Endothelial cell of umbilical vein (primary cell): ENCODE results near the gene GRIFIN. TPM values are rescaled to one million over a fixed set of nuclear protein-coding genes. Genes with fewer than 3 reads are reported as not detected.

Experiments used
- BruUV-seq: library from RNA; stranded (reverse); fragments of 400-500 nt; replicated peaks from 2 replicates; lab custom pipeline; 2021; lab: Mats Ljungman, UMichigan
- CTCF ChIA-PET: fragments of 300-600, 350-600 bp; sonication (Branson Sonifier 250); formaldehyde crosslinking; loops from one replicate; lab custom pipeline; 2021; ENCODE audit warnings: antibody characterized with exemption, inconsistent platforms; lab: Charles Lee
- POLR2A ChIA-PET: fragments of 300-600, 350-600 bp; sonication (Branson Sonifier 250); formaldehyde crosslinking; loops from one replicate; lab custom pipeline; 2021; ENCODE audit warnings: antibody characterized with exemption, inconsistent platforms; lab: Charles Lee
- DNase-seq: peaks from one replicate; pipeline ENCODE4 v3.0.0-alpha.2; 2011; ENCODE audit warnings: low read depth, low spot score
- FAIRE-seq: peaks from 2 replicates; lab custom pipeline; 2011; peaks lifted over from hg19 to GRCh38; lab: Jason Lieb, UNC
- H2AFZ ChIP-seq: 2 replicates; pipeline ENCODE4 v1.6.0; 2012; ENCODE audit warnings: low read depth, low read length, control low read depth, inconsistent platforms
- H3K27ac ChIP-seq: 2 replicates; pipeline ENCODE4 v1.5.1; 2011; ENCODE audit warnings: low read depth, mild to moderate bottlenecking, control low read depth, low read length, moderate library complexity; ENCODE audit not compliant: insufficient read depth
- H3K27me3 ChIP-seq, 2 experiments: 2 replicates each; pipeline versions ENCODE4 v1.6.0 to v1.6.1; 2011; ENCODE audit warnings: low read length in 2 of 2, mixed read lengths in 1 of 2; ENCODE audit not compliant: control insufficient read depth in 2 of 2, insufficient read depth in 2 of 2
- H3K36me3 ChIP-seq, 2 experiments: 2 replicates in 1 of 2; 3 replicates in 1 of 2; pipeline ENCODE4 v1.5.1; 2011; ENCODE audit warnings: low read length in 2 of 2, mild to moderate bottlenecking in 1 of 2, moderate library complexity in 1 of 2; ENCODE audit not compliant: control insufficient read depth in 2 of 2, insufficient read depth in 2 of 2; ENCODE audit errors: extremely low read depth in 1 of 2
- H3K4me1 ChIP-seq: 3 replicates; pipeline ENCODE4 v1.5.1; 2011; ENCODE audit warnings: mild to moderate bottlenecking, low read length; ENCODE audit not compliant: control insufficient read depth, insufficient read depth; ENCODE audit errors: extremely low read depth
- H3K4me2 ChIP-seq: 2 replicates; pipeline ENCODE4 v1.6.1; 2011; ENCODE audit warnings: low read length, control low read depth, mixed read lengths; ENCODE audit not compliant: insufficient read depth
- H3K4me3 ChIP-seq, 3 experiments: fragments of 200-600 bp in 1 of 3; sonication (generic), shearing (Covaris generic) in 1 of 3; replicated peaks in 1 of 3; 2 replicates each; pipeline ENCODE4 v1.5.1; 2011 to 2016; ENCODE audit warnings: control low read depth in 3 of 3, low read length in 3 of 3, mild to moderate bottlenecking in 2 of 3, inconsistent platforms in 1 of 3, low read depth in 1 of 3, moderate library complexity in 1 of 3; ENCODE audit not compliant: insufficient read depth in 1 of 3
- H3K79me2 ChIP-seq: 2 replicates; pipeline ENCODE4 v1.6.0; 2012; ENCODE audit warnings: low read length, inconsistent platforms; ENCODE audit not compliant: control insufficient read depth, insufficient read depth
- H3K9ac ChIP-seq: replicated peaks from 2 replicates; pipeline ENCODE3; 2011; ENCODE audit warnings: low read length, control low read depth; ENCODE audit not compliant: insufficient read depth; ENCODE audit errors: extremely low read depth
- H3K9me1 ChIP-seq: replicated peaks from 3 replicates; pipeline ENCODE4 v1.6.0; 2011; ENCODE audit warnings: mild to moderate bottlenecking, low read length; ENCODE audit not compliant: control insufficient read depth, insufficient read depth; ENCODE audit errors: extremely low read depth
- H3K9me3 ChIP-seq: replicated peaks from 2 replicates; pipeline ENCODE4 v1.5.1; 2012; ENCODE audit warnings: low read length, inconsistent platforms; ENCODE audit not compliant: control insufficient read depth, insufficient read depth
- H4K20me1 ChIP-seq: replicated peaks from 2 replicates; pipeline ENCODE3; 2011; ENCODE audit warnings: mild to moderate bottlenecking, low read length; ENCODE audit not compliant: control insufficient read depth, insufficient read depth; ENCODE audit errors: extremely low read depth
- CTCF ChIP-seq, 2 donors: IDR thresholded peaks; 1 replicate in 1 of 2; 2 replicates in 1 of 2; pipeline ENCODE4 v1.5.1; 2011; ENCODE audit warnings: low read length in 2 of 2, mild to moderate bottlenecking in 2 of 2, moderate library complexity in 2 of 2, control low read depth in 1 of 2, inconsistent platforms in 1 of 2, low read depth in 1 of 2; ENCODE audit not compliant: insufficient read depth in 1 of 2; ENCODE audit errors: extremely low read depth in 1 of 2
- EZH2 ChIP-seq: IDR thresholded peaks from 2 replicates; pipeline ENCODE4 v1.6.1; 2012; ENCODE audit warnings: borderline replicate concordance, low read depth, mild to moderate bottlenecking, moderate library complexity, low read length, inconsistent platforms; ENCODE audit not compliant: severe bottlenecking
- MYC ChIP-seq: IDR thresholded peaks from one replicate; pipeline ENCODE4 v1.6.1; 2011; ENCODE audit warnings: mild to moderate bottlenecking, low read depth, low read length
- dilution Hi-C: fragments of 300-500 bp; cut with MboI; formaldehyde crosslinking; loops from one replicate; pipeline ENCODE4 v1.15.0; 2019; ENCODE audit warnings: low sequenced_read_pairs; ENCODE audit not compliant: extremely low pct_ligation_motif_present
- intact Hi-C: fragments of 100-400 bp; cut with micrococcal nuclease; formaldehyde crosslinking; loops from one replicate; pipeline ENCODE4 v1.10.0; 2022
- polyA plus RNA-seq, 4 experiments: library from polyadenylated mRNA; depleted of rRNA in 3 of 4; stranded (reverse) in 3 of 4; unstranded in 1 of 4; fragments of >200 nt; gene quantifications; 2 replicates each; pipeline versions ENCODE4 v1.2.1 to v1.2.3, GENCODE V29; 2011 to 2012; ENCODE audit warnings: missing spikeins in 1 of 4
- total RNA-seq: library from RNA; stranded (reverse); gene quantifications from 2 replicates; pipeline ENCODE4 v1.2.3, GENCODE V29; 2021

Gene GRIFIN
- total and polyA plus RNA-seq, 2 donors (not counting 3 experiments of a cell fraction or from before 2014, with no cell fraction given): not detected

GRCh38 chr7:2484868-2485267 is 8.7 kb upstream of the GRIFIN start:
- H3K9me3 ChIP-seq: no peaks in the 10 kb centered on the region
- TF ChIP-seq EZH2: no peak
- no peak for TF ChIP-seq MYC
- no peak for TF ChIP-seq CTCF (IDR thresholded peaks at IDR 0.05; ENCODE audit: extremely low read depth in 1 of 2, insufficient read depth in 1 of 2, low read depth in 1 of 2, low read length in 2 of 2)
- POLR2A ChIA-PET: no interaction called here
- dilution Hi-C loops: no loop called here
- H3K4me1 ChIP-seq: no peaks in the 10 kb centered on the region
- DNase-seq (no peak), FAIRE-seq (no peak)
- H3K9ac ChIP-seq: no peak overlapping the region
- BruUV-seq: no TSS peak
- H4K20me1 ChIP-seq: no peaks in the 10 kb centered on the region
- H3K27me3 ChIP-seq: peaks cover 0 to 2% of the 10 kb centered on the region in 2 experiments
- H3K9me1 ChIP-seq: no peaks in the 10 kb centered on the region
- intact Hi-C loops: no loop called here
- H3K4me2 ChIP-seq: no peak overlapping the region
- H3K79me2 ChIP-seq: no peaks in the 10 kb centered on the region
- no peak overlapping the region for H3K4me3 ChIP-seq
- no peaks in the 10 kb centered on the region for H3K36me3 ChIP-seq
- no peak overlapping the region for H2AFZ ChIP-seq
- CTCF ChIA-PET: interaction anchor here (0.8 kb wide), 1 partner anchor 16 kb away, joined by 4 read pairs; no protein-coding TSS in a partner anchor
- no peak overlapping the region for H3K27ac ChIP-seq

- ChIA-PET POLR2A (no interaction called here), CTCF (interaction anchor here (0.9 to 1.7 kb wide), 3 partner anchors 12 to 32 kb away, joined by 3 to 9 read pairs (median 4); no protein-coding TSS in a partner anchor)
- intact Hi-C loops (no loop called here), dilution Hi-C loops (no loop called here)
- H3K9me3 ChIP-seq: no peaks in the 10 kb centered on the region
- H3K27me3 ChIP-seq: peaks cover 0 to 4% of the 10 kb centered on the region in 2 experiments
- no peak for TF ChIP-seq CTCF (IDR thresholded peaks at IDR 0.05; ENCODE audit: extremely low read depth in 1 of 2, insufficient read depth in 1 of 2, low read depth in 1 of 2, low read length in 2 of 2)
- H3K27ac ChIP-seq: no peak overlapping the region
- no peaks in the 10 kb centered on the region for H3K9me1 ChIP-seq
- DNase-seq: no peak
- H3K4me2 ChIP-seq: no peak overlapping the region
- H3K36me3 ChIP-seq: no peaks in the 10 kb centered on the region
- H3K4me3 ChIP-seq: no peak overlapping the region
- no peak for FAIRE-seq
- no peaks in the 10 kb centered on the region for H4K20me1 ChIP-seq
- no peaks in the 10 kb centered on the region for H3K4me1 ChIP-seq
- no TSS peak for BruUV-seq
- no peak overlapping the region for H3K9ac ChIP-seq
- no peaks in the 10 kb centered on the region for H3K79me2 ChIP-seq
- H2AFZ ChIP-seq: no peak overlapping the region
Observed at GRCh38 chr7:2483494-2483893, 7.3 kb upstream of the GRIFIN start.
